ENCODE data around the gene FFAR1. TPM values are rescaled to one million over a fixed set of nuclear protein-coding genes. Genes with fewer than 3 reads are reported as not detected.

The FFAR1 gene
- total RNA-seq (1 to 10 TPM in 5 of 7 donors, under 1 TPM in 2; 0.11 to 5.0 (median 1.8) TPM), polyA plus RNA-seq (under 1 TPM; 0.32 to 0.67 TPM)
- long read RNA-seq, donor 1, partial matches to known transcripts, result 0 of 5 reads
- long read RNA-seq, donor 1, other reads (novel, unspliced or antisense), result 3 of 5 reads
- long read RNA-seq, donor 2, partial matches to known transcripts, result 0 of 3 reads
- long read RNA-seq, donor 2, other reads (novel, unspliced or antisense), result 0 of 3 reads
- long read RNA-seq, donor 3, partial matches to known transcripts, result 0 of 1 reads
- long read RNA-seq, donor 3, other reads (novel, unspliced or antisense), result 0 of 1 reads

GRCh38 chr19:35347171-35347929, at the start of gene FFAR1:
TSS of gene FFAR1 (plus strand) at chr19:35347902. CDS start at chr19:35351552, 3,650 bp downstream.
- 77 to 81% (median 79%) methylated on average over 18 of the region's 18 CpGs for WGBS, 3 donors

GRCh38 chr19:35297922-35298321, 49.8 kb upstream of the FFAR1 start:
- Histone ChIP-seq H3K9me3 (no peaks in the 10 kb centered on the region), H3K36me3 (no peaks in the 10 kb centered on the region), H3K4me3 (no peak overlapping the region), H3K4me1 (ENCODE audit: insufficient read depth) (no peaks in the 10 kb centered on the region), H3K27ac (no peak overlapping the region), H3K27me3 (no peaks in the 10 kb centered on the region)
- TF ChIP-seq CTCF (IDR thresholded peaks at IDR 0.05) (no peak), EP300 (IDR thresholded peaks at IDR 0.05) (no peak), POLR2A (IDR thresholded peaks at IDR 0.05) (no peak)
- intact Hi-C loops (cut with DNase I), result no loop called here
- no peak for DNase-seq
- WGBS, 3 donors, result 91 to 98% (median 96%) methylated on average over 2 of the region's 2 CpGs

More at GRCh38 chr19:35347171-35347929, at the start of gene FFAR1:
- no peak for TF ChIP-seq POLR2A (IDR thresholded peaks at IDR 0.05)
- TF ChIP-seq EP300 (IDR thresholded peaks at IDR 0.05), result no peak
- no peak for TF ChIP-seq CTCF (IDR thresholded peaks at IDR 0.05)
- Histone ChIP-seq H3K4me1 (ENCODE audit: insufficient read depth) (peaks cover 3% of the 10 kb centered on the region), H3K36me3 (no peaks in the 10 kb centered on the region), H3K4me3 (no peak within 1 kb of the TSS), H3K9me3 (no peaks in the 10 kb centered on the region), H3K27ac (peak within 1 kb of the TSS in 1 of 2 donors; percentile 72), H3K27me3 (no peaks in the 10 kb centered on the region)
- DNase-seq, result peak in 4 of 5 donors; percentile 12 to 30 (median 19)
- intact Hi-C loops (cut with DNase I), result loop anchor here in 3 of 4 donors (5.0 to 10.0 kb wide), 3 partner anchors 73 to 147 kb away; partner anchors contain the start of gene KRTDAP (in 1 of the 3)

GRCh38 chr19:35298561-35298972, 49.1 kb upstream of the FFAR1 start:
- Histone ChIP-seq H3K4me1 (ENCODE audit: insufficient read depth) (no peaks in the 10 kb centered on the region), H3K36me3 (no peaks in the 10 kb centered on the region), H3K4me3 (no peak overlapping the region), H3K27ac (no peak overlapping the region), H3K27me3 (no peaks in the 10 kb centered on the region), H3K9me3 (no peaks in the 10 kb centered on the region)
- no peak for DNase-seq
- TF ChIP-seq CTCF (IDR thresholded peaks at IDR 0.05) (no peak), EP300 (IDR thresholded peaks at IDR 0.05) (no peak), POLR2A (IDR thresholded peaks at IDR 0.05) (no peak)
- WGBS, 3 donors, result 92% methylated on average over 5 of the region's 5 CpGs
- intact Hi-C loops (cut with DNase I), result no loop called here

GRCh38 chr19:35299523-35300338, 48.0 kb upstream of the FFAR1 start:
- no peaks in the 10 kb centered on the region for H3K36me3 ChIP-seq
- H3K27ac ChIP-seq, result no peak overlapping the region
- intact Hi-C loops (cut with DNase I), result no loop called here
- no peak overlapping the region for H3K4me3 ChIP-seq
- DNase-seq, result no peak
- WGBS, 3 donors, result 46 to 58% (median 54%) methylated on average over 34 to 54 of the region's 55 CpGs
- TF ChIP-seq EP300 (IDR thresholded peaks at IDR 0.05) (no peak), CTCF (IDR thresholded peaks at IDR 0.05) (no peak), POLR2A (IDR thresholded peaks at IDR 0.05) (no peak)
- no peaks in the 10 kb centered on the region for H3K4me1 ChIP-seq (ENCODE audit: insufficient read depth)
- H3K27me3 ChIP-seq, result no peaks in the 10 kb centered on the region
- H3K9me3 ChIP-seq, result no peaks in the 10 kb centered on the region

Data from ovary (tissue), 10 donors.